Subcutaneous adipose tissue (tissue), 4 donors: ENCODE data around the gene LIMCH1. TPM values are rescaled to one million over a fixed set of nuclear protein-coding genes. Genes with fewer than 3 reads are reported as not detected.

ENCODE experiments used
- CTCF ChIP-seq: fragments of 450-650 bp; IDR thresholded peaks from one replicate; pipeline ENCODE4 v1.5.1; 2016; ENCODE audit warnings: low read depth, mild to moderate bottlenecking, control low read depth, antibody characterized with exemption, moderate library complexity
- total RNA-seq, 4 donors: library from RNA; depleted of rRNA; stranded (reverse); fragments of >200 nt; gene quantifications; one replicate each; pipeline ENCODE4 v1.1.0, GENCODE V29; 2016

Gene LIMCH1
- total RNA-seq, 4 donors from 2014 or later: 25.8 to 47.8 (median 34.6) TPM

DNA sequence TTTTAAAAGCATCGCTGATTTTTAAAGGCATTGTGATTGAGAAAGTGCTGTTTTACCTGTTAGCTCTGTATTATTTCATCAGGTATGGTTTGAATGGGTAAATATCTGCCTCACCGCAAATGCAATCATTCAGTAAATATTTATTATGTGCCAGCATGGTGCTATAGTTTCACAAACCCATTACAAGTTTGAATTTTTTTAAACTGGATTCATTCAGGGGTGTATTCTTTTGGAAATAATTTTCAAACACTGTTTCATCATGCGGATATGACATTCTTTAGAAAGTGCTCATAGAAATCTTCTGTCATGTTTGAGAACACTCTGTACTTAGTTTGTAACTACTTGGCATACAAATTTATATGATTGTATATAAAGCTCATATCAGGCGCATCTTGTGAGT lies 37.2 kb downstream of the LIMCH1 start:
- no peak for TF ChIP-seq CTCF

- no peak for TF ChIP-seq CTCF
Observed at GRCh38 chr4:41575665-41576064, 37.7 kb downstream of the LIMCH1 start.

- TF ChIP-seq CTCF: no peak
Observed at GRCh38 chr4:41579043-41579442, 41.1 kb downstream of the LIMCH1 start.

GRCh38 chr4:41579526-41579925 lies 41.6 kb downstream of the LIMCH1 start:
- TF ChIP-seq CTCF: no peak

- TF ChIP-seq CTCF: no peak
Observed at GRCh38 chr4:41580007-41580406, 42.0 kb downstream of the LIMCH1 start.

DNA sequence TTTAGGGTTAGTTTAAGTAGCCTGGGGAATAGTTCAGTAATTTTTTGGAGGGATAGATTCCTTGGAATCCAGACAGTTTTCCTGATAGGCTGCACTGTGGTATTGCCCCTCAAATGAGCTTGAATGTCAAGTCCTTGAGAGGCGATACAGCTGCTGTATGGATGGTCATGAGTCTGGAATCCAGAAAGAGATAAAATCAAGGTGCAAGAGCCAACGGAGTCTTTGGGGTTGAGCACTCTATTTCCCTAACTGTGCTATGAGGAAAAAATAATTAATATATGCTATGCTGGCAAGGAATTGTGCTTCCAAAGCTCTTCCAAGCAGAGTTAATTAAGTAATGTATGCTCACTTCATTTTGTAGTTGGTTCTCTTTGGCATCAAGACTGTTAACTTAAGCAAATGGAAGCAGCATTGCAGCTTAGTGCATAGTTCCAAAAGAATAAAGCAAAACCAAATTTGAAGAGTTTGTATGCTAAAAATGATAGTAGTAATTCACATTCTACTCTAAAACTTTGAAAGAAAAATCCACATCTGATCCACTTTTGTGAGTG lies 48.8 kb downstream of the LIMCH1 start:
- no peak for TF ChIP-seq CTCF

DNA sequence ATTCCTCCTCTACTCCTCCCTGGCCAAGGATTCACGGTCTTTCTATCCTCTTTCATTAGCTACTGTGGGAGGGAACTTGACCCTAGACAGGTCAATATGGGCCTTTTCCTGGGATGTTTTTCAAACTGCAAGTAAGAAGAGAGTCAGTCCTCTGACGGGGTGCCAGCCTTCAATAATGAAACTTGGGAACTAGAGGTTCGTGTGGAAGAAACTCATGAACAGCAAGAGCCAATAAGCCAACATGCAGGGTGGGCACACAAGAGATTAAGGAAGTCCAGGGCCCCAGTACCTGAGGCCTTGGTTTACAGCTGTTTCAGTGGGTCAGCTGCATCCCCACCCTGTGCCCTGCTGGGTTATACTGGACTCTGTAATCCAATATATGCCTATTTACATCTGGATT lies 49.3 kb downstream of the LIMCH1 start:
- TF ChIP-seq CTCF: no peak
